ENCODE results near the gene LYVE1.
"Not testable (repeated sequence)": the region's sequence is repeated elsewhere in the genome, so short reads cannot be mapped to it uniquely, and the experiment has no call there.

LYVE1 gene

GRCh38 chr11:10602366-10602765 is 33.9 kb upstream of the LYVE1 start:
- in situ Hi-C loops (cut with MboI; ENCODE audit: low sequenced_read_pairs, unreplicated experiment), result no loop called here
- no peak for DNase-seq (ENCODE audit: low spot score)
- TF ChIP-seq, protein P1, sequence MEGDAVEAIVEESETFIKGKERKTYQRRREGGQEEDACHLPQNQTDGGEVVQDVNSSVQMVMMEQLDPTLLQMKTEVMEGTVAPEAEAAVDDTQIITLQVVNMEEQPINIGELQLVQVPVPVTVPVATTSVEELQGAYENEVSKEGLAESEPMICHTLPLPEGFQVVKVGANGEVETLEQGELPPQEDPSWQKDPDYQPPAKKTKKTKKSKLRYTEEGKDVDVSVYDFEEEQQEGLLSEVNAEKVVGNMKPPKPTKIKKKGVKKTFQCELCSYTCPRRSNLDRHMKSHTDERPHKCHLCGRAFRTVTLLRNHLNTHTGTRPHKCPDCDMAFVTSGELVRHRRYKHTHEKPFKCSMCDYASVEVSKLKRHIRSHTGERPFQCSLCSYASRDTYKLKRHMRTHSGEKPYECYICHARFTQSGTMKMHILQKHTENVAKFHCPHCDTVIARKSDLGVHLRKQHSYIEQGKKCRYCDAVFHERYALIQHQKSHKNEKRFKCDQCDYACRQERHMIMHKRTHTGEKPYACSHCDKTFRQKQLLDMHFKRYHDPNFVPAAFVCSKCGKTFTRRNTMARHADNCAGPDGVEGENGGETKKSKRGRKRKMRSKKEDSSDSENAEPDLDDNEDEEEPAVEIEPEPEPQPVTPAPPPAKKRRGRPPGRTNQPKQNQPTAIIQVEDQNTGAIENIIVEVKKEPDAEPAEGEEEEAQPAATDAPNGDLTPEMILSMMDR (IDR thresholded peaks at IDR 0.05; ENCODE audit: borderline replicate concordance, control extremely low read depth, extremely low read depth, insufficient read depth, missing control alignments), result no peak

- TF ChIP-seq, protein P1 (IDR thresholded peaks at IDR 0.05; ENCODE audit: borderline replicate concordance, control extremely low read depth, extremely low read depth, insufficient read depth, missing control alignments), result no peak
- in situ Hi-C loops (cut with MboI; ENCODE audit: low sequenced_read_pairs, unreplicated experiment), result no loop called here
- no peak for DNase-seq (ENCODE audit: low spot score)
Observed at GRCh38 chr11:10601837-10602236, 33.4 kb upstream of the LYVE1 start.

DNA sequence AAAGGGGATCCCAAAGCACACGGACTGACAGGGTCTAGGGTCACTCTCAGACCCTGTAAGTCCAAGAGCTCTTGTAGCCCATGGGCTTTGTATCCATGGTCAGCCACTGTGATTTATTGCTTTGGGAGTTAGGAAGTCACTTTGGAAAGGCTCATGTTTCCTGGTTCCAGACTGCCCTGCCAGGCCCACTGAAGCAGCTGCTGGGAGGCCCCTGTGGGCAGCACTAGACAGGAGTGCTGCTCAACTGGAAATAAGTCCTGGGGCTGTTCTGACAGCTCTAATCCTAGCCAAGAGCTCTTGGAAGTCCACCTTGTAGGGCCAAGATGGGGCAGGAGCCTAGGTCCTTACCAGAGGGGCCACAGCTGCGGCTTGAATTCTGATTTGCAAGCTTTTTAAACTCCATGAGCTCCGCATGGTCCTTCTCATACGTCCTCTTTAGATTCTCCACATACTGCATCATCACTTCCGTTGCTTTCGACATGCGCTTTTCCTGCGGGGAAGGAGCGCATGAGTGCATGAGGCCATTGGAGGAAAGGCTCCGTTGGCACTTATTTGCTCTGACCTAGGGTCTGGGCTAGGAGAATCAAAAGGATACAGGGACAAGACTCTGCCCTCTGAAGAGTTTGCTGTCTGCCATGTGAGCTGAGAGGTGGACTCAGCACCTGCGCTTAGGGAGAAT is 32.2 kb upstream of the LYVE1 start:
- no peak for DNase-seq (ENCODE audit: low spot score)
- in situ Hi-C loops (cut with MboI; ENCODE audit: low sequenced_read_pairs, unreplicated experiment), result no loop called here
- TF ChIP-seq, protein P1 (IDR thresholded peaks at IDR 0.05; ENCODE audit: borderline replicate concordance, control extremely low read depth, extremely low read depth, insufficient read depth, missing control alignments), result no peak

DNA sequence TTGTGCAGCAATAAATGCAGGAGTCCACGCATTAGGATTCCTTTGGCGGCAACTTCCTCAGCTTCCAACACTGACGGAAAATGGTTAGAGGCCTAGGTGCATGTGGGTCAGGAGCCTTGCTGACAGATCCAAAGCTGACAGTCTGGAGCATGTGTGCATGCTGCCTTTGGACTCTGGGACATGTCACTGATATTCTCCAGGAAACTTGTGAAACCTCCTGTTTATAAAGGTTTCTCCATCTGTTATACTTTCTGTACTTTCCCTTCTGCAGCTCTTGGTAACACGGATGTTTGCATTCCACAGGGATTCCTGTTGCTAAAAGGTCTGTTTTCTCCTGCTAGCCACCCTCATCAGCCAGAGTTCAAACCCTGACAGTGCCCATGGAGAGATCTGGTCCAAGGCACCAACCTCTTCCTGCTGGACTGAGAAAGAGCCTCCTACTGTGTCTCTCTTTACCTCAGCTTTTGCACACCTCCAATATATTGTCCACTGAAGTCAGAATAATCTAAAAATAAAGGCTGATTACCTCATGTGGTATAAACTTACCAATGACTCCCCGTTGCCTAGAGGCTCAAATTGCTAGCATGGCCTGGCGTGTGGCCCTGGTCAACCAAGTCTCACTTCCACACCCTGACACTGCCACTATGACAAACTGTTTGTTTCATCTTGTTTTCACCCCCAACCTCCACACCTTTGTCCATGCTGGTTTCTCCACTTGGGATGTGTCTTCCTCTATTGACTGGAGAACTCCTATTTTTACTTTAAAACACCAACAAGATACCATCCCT is 31.1 kb upstream of the LYVE1 start:
- in situ Hi-C loops (cut with MboI; ENCODE audit: low sequenced_read_pairs, unreplicated experiment), result no loop called here
- TF ChIP-seq, protein P1 (IDR thresholded peaks at IDR 0.05; ENCODE audit: borderline replicate concordance, control extremely low read depth, extremely low read depth, insufficient read depth, missing control alignments), result no peak
- no peak for DNase-seq (ENCODE audit: low spot score)

DNA sequence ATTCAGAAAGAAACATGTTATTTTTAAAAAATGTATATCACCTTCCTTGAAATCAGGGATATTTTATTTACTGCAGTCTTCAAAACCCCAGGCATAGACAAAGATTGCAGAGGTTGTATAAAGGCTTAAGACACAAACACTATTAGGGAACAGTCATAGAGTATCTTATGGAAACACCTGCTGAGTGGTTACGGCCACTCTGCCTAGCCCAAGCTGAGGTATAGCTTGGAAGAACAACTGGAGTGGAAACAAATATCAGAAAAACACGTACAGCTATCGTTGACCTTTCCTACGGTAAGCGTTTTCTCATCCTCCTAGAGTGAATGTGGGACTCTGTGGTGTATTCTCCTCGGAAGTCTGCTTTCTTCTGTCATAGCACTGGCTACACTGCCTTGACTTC is 30.4 kb upstream of the LYVE1 start:
- in situ Hi-C loops (cut with MboI; ENCODE audit: low sequenced_read_pairs, unreplicated experiment), result no loop called here
- no peak for DNase-seq (ENCODE audit: low spot score)
- TF ChIP-seq, protein P1 (IDR thresholded peaks at IDR 0.05; ENCODE audit: borderline replicate concordance, control extremely low read depth, extremely low read depth, insufficient read depth, missing control alignments), result no peak

DNA sequence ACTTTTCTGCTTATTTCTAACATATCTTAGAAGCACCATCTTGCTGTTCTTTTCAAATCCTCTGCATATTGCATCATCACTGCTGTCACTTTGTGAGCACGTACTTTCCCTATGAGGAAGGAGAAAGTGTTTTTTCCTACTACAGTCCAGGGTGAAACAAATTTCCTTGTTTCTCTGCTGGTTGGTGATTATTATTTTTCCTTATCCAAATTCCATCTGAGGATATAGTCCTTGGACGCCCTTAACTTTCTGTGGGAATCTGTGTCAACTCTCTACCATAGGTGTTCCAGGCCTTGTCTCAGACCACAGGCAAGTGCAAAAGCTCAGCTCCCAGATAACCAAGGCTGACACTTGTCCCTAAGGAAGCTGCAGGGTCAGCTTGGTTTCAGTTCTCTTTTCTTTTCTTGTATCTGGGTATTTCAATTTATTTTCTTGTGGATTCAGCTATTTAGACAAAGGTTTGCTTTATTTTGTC is 29.4 kb upstream of the LYVE1 start:
- in situ Hi-C loops (cut with MboI; ENCODE audit: low sequenced_read_pairs, unreplicated experiment), result no loop called here
- TF ChIP-seq, protein P1 (IDR thresholded peaks at IDR 0.05; ENCODE audit: borderline replicate concordance, control extremely low read depth, extremely low read depth, insufficient read depth, missing control alignments), result no peak
- no peak for DNase-seq (ENCODE audit: low spot score)

DNA sequence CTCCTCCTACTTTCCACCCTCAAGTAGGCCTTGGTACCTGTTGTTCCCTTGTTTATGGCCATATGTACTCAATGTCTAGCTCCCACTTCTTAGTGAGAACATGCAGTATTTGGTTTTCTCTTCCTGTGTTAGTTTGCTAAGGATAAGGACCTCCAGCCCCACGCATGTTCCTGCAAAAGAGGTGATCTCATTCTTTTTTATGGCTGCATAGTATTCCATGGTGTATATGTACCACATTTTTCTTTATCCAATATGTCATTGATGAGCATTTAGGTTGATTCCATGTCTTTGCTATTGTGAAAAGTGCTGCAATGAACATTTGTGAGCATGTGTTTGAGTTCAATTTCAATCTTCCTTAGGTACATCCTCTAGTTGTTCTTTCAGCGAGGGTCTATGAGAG is 27.4 kb upstream of the LYVE1 start:
- in situ Hi-C loops (cut with MboI; ENCODE audit: low sequenced_read_pairs, unreplicated experiment); DNase-seq (ENCODE audit: low spot score): not testable (repeated sequence)

Measured in GM13976 (cell line).